ENCODE data around the gene TRPT1. TPM values are rescaled to one million over a fixed set of nuclear protein-coding genes. Genes with fewer than 3 reads are reported as not detected.
A peak's percentile ranks its signal among the peaks of the same experiment; 100 is the strongest.

Gene TRPT1
- total and polyA plus RNA-seq, 2 donors from 2014 or later: 39.2 to 103 TPM

- Histone ChIP-seq H3K9me3 (ENCODE audit: control insufficient read depth in 2 of 3, insufficient read depth in 1 of 3, low read length in 3 of 3) (no peaks in the 10 kb centered on the region), H3K27ac (ENCODE audit: low read depth in 2 of 2, low read length in 2 of 2) (peak overlapping the region; percentile 89 to 96), H3K9ac (ENCODE audit: low read length in 3 of 3) (peak overlapping the region; percentile 62 to 78 (median 68)), H3K4me1 (ENCODE audit: control insufficient read depth in 2 of 3, insufficient read depth in 2 of 3, low read depth in 1 of 3, low read length in 3 of 3) (peaks cover 0 to 42% (median 34%) of the 10 kb centered on the region in 3 donors), H3K36me3 (ENCODE audit: control insufficient read depth in 2 of 3, insufficient read depth in 3 of 3, low read length in 3 of 3) (no peaks in the 10 kb centered on the region), H3K4me3 (ENCODE audit: low read length in 3 of 3) (peak overlapping the region; percentile 51 to 77 (median 73)), H3K27me3 (ENCODE audit: control insufficient read depth, insufficient read depth, low read length) (no peaks in the 10 kb centered on the region)
- FAIRE-seq: no peak
- intact Hi-C loops (cut with DNase I): no loop called here
- TF ChIP-seq CTCF (IDR thresholded peaks at IDR 0.05; ENCODE audit: borderline replicate concordance, extremely low read depth, insufficient read depth): no peak
- no peak for DNase-seq
Measured at GRCh38 chr11:64230985-64231365, 5.0 kb upstream of the TRPT1 start.

GRCh38 chr11:64230171-64230984, 4.4 kb upstream of the TRPT1 start, which contains the start of gene DNAJC4:
TSS of gene DNAJC4 (plus strand) at chr11:64230548. CDS start at chr11:64230855, 307 bp downstream.
- Histone ChIP-seq H3K27me3 (ENCODE audit: control insufficient read depth, insufficient read depth, low read length) (no peaks in the 10 kb centered on the region), H3K4me1 (ENCODE audit: control insufficient read depth in 2 of 3, insufficient read depth in 2 of 3, low read depth in 1 of 3, low read length in 3 of 3) (peaks cover 0 to 39% (median 29%) of the 10 kb centered on the region in 3 donors), H3K36me3 (ENCODE audit: control insufficient read depth in 2 of 3, insufficient read depth in 3 of 3, low read length in 3 of 3) (no peaks in the 10 kb centered on the region), H3K9ac (ENCODE audit: low read length in 3 of 3) (peak within 1 kb of the TSS; percentile 62 to 78 (median 77)), H3K4me3 (ENCODE audit: low read length in 3 of 3) (peak within 1 kb of the TSS; percentile 51 to 77 (median 73)), H3K9me3 (ENCODE audit: control insufficient read depth in 2 of 3, insufficient read depth in 1 of 3, low read length in 3 of 3) (no peaks in the 10 kb centered on the region), H3K27ac (ENCODE audit: low read depth in 2 of 2, low read length in 2 of 2) (peak within 1 kb of the TSS; percentile 89 to 96)
- DNase-seq (peak; percentile 96 to 99 (median 98)), FAIRE-seq (peak; percentile 44)
- no peak for TF ChIP-seq CTCF (IDR thresholded peaks at IDR 0.05; ENCODE audit: borderline replicate concordance, extremely low read depth, insufficient read depth)
- intact Hi-C loops (cut with DNase I): no loop called here

GRCh38 chr11:64229744-64230170, 3.8 kb upstream of the TRPT1 start:
- intact Hi-C loops (cut with DNase I): no loop called here
- H3K9ac ChIP-seq (ENCODE audit: low read length in 3 of 3): peak overlapping the region; percentile 2 to 77 (median 60)
- FAIRE-seq (no peak), DNase-seq (no peak)
- H3K27me3 ChIP-seq (ENCODE audit: control insufficient read depth, insufficient read depth, low read length): no peaks in the 10 kb centered on the region
- no peaks in the 10 kb centered on the region for H3K9me3 ChIP-seq (ENCODE audit: control insufficient read depth in 2 of 3, insufficient read depth in 1 of 3, low read length in 3 of 3)
- peaks cover 0 to 44% (median 27%) of the 10 kb centered on the region in 3 donors for H3K4me1 ChIP-seq (ENCODE audit: control insufficient read depth in 2 of 3, insufficient read depth in 2 of 3, low read depth in 1 of 3, low read length in 3 of 3)
- H3K4me3 ChIP-seq (ENCODE audit: low read length in 3 of 3): peak overlapping the region; percentile 37 to 73 (median 50)
- no peak for TF ChIP-seq CTCF (IDR thresholded peaks at IDR 0.05; ENCODE audit: borderline replicate concordance, extremely low read depth, insufficient read depth)
- peak overlapping the region; percentile 89 to 96 for H3K27ac ChIP-seq (ENCODE audit: low read depth in 2 of 2, low read length in 2 of 2)
- H3K36me3 ChIP-seq (ENCODE audit: control insufficient read depth in 2 of 3, insufficient read depth in 3 of 3, low read length in 3 of 3): no peaks in the 10 kb centered on the region
